ENCODE results near the gene BCAS4.

DNA sequence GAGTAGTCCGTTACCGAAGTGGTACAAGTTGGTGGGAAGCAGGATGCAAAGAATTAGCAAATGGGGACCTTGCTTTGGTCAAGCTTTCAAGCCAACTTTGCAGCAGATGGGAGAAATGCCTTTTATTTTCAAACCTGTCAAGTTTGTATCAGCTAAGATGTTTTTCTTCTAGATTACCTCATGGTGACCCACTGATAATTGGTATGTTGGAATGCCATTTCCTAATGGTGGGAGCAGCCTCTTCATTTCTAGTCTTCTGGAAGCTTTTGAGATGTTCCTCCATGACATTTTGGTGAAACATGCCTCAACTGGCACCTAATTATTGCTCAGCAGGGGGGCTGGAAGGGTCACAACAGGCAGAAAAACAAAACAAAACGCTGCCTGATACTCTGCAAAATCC is 92.7 kb downstream of the BCAS4 start:
- TF ChIP-seq, protein P1, sequence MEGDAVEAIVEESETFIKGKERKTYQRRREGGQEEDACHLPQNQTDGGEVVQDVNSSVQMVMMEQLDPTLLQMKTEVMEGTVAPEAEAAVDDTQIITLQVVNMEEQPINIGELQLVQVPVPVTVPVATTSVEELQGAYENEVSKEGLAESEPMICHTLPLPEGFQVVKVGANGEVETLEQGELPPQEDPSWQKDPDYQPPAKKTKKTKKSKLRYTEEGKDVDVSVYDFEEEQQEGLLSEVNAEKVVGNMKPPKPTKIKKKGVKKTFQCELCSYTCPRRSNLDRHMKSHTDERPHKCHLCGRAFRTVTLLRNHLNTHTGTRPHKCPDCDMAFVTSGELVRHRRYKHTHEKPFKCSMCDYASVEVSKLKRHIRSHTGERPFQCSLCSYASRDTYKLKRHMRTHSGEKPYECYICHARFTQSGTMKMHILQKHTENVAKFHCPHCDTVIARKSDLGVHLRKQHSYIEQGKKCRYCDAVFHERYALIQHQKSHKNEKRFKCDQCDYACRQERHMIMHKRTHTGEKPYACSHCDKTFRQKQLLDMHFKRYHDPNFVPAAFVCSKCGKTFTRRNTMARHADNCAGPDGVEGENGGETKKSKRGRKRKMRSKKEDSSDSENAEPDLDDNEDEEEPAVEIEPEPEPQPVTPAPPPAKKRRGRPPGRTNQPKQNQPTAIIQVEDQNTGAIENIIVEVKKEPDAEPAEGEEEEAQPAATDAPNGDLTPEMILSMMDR (IDR thresholded peaks at IDR 0.05), result no peak
- no peak for TF ChIP-seq POLR2A (IDR thresholded peaks at IDR 0.05)

All from thyroid gland (tissue), 4 donors.